Right cardiac atrium (tissue), 5 donors: ENCODE results near the gene ADGRB2. TPM values are rescaled to one million over a fixed set of nuclear protein-coding genes. Genes with fewer than 3 reads are reported as not detected.

ENCODE experiments used
- ATAC-seq, 2 donors: fragments of 200-7000 bp; cut with Tn5 transposase; one replicate each; pipeline versions ENCODE4 v1.8.0 to v1.9.1; 2020; ENCODE audit warnings: moderate library complexity in 2 of 2, mild to moderate bottlenecking in 1 of 2
- DNase-seq, 3 donors: peaks; one replicate each; pipeline ENCODE4 v3.0.0-alpha.2; 2020
- H3K27ac ChIP-seq: one replicate; pipeline ENCODE4 v1.5.1; 2013; ENCODE audit warnings: mild to moderate bottlenecking, low read length, control low read depth, moderate library complexity
- H3K27me3 ChIP-seq: one replicate; pipeline ENCODE4 v1.6.1; 2013; ENCODE audit not compliant: control insufficient read depth, insufficient read depth
- H3K4me1 ChIP-seq: one replicate; pipeline ENCODE4 v1.6.1; 2013; ENCODE audit warnings: low read length; ENCODE audit not compliant: control insufficient read depth, insufficient read depth
- H3K4me3 ChIP-seq: one replicate; pipeline ENCODE4 v1.5.1; 2013; ENCODE audit warnings: low read length, control low read depth
- H3K9me3 ChIP-seq: one replicate; pipeline ENCODE4 v1.6.1; 2013; ENCODE audit warnings: low read length; ENCODE audit not compliant: control insufficient read depth
- WGBS: extraction: QIAGEN DNeasy Blood & Tissue Kit; methylation state at CpG from one replicate; pipeline ENCODE4 v1.1.7; 2013; 5-methylcytosine and 5-hydroxymethylcytosine counted together
- intact Hi-C, 4 donors: fragments of 100-400 bp; cut with DNase I; formaldehyde crosslinking; loops; one replicate each; pipeline versions ENCODE4 v1.11.0 to v1.14.0; 2022 to 2023
- polyA plus RNA-seq: library from polyadenylated mRNA; stranded (reverse); fragments of 200-250 nt; gene quantifications from one replicate; pipeline ENCODE4 v1.2.3, GENCODE V29; 2013
- total RNA-seq, 4 donors: library from RNA; stranded (reverse); fragmentation: NEBNext Ultra II Directional; extraction: Animal tissue kit (Norgen Biotek cat#: 25700); gene quantifications; one replicate each; pipeline ENCODE4 v1.2.1, GENCODE V29; 2021
- donor health status: healthy with polysubstance abuse.
- donor health status: DM: no; HTN: yes; CAD: no.
- donor health status: DM: no; HTN: no; CAD: no.
- donor health status: DM: no; HTN: yes; CAD: no; lungs with severe emphysema.
- donor health status: DM: yes; HTN: yes; CAD: no.

ADGRB2 gene
- total and polyA plus RNA-seq, 5 donors: 11.8 to 18.2 (median 13.8) TPM

DNA sequence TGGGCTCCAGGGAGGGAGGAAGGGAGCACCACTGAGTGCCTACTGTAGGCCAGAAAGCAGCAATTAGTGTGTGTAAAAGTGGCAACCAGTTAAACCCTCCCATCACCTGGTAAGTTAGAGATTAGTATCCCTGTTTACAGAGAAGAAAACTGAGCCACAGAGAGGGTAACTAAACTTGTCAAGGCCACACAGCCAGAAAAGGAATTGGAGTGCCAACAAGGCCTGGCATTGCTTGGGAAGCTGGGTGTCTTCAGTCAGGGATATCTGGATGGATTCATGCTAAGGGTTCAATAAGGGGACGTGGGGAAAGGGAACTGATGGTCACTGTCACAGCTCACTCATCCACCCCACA lies 23.6 kb upstream of the ADGRB2 start:
- intact Hi-C loops: loop anchor here in 3 of 4 donors (2.0 to 10.0 kb wide), 5 partner anchors 73 to 223 kb away; no protein-coding TSS in a partner anchor
- Histone ChIP-seq H3K9me3 (no peaks in the 10 kb centered on the region), H3K4me3 (no peak overlapping the region), H3K27ac (no peak overlapping the region), H3K27me3 (no peaks in the 10 kb centered on the region), H3K4me1 (no peaks in the 10 kb centered on the region)
- ATAC-seq: no peak
- WGBS: 33% methylated on average over 1 of the region's 1 CpG
- DNase-seq: no peak

GRCh38 chr1:31787261-31787660 lies 23.1 kb upstream of the ADGRB2 start:
- Histone ChIP-seq H3K9me3 (no peaks in the 10 kb centered on the region), H3K4me3 (no peak overlapping the region), H3K27me3 (no peaks in the 10 kb centered on the region), H3K4me1 (peaks cover 4% of the 10 kb centered on the region), H3K27ac (no peak overlapping the region)
- ATAC-seq: no peak
- 83% methylated on average over 3 of the region's 3 CpGs for WGBS
- no peak for DNase-seq
- intact Hi-C loops: loop anchor here in 3 of 4 donors (5.0 to 10.0 kb wide), 4 partner anchors 72 to 222 kb away; no protein-coding TSS in a partner anchor

GRCh38 chr1:31786366-31787060 lies 22.4 kb upstream of the ADGRB2 start:
- 89% methylated on average over 16 of the region's 16 CpGs for WGBS
- ATAC-seq (no peak), DNase-seq (no peak)
- Histone ChIP-seq H3K9me3 (no peaks in the 10 kb centered on the region), H3K4me3 (no peak overlapping the region), H3K27me3 (no peaks in the 10 kb centered on the region), H3K4me1 (peaks cover 4% of the 10 kb centered on the region), H3K27ac (no peak overlapping the region)
- intact Hi-C loops: loop anchor here in 3 of 4 donors (5.0 to 10.0 kb wide), 4 partner anchors 72 to 222 kb away; no protein-coding TSS in a partner anchor

GRCh38 chr1:31785947-31786290 lies 21.8 kb upstream of the ADGRB2 start:
- H3K27ac ChIP-seq: no peak overlapping the region
- intact Hi-C loops: loop anchor here in 3 of 4 donors (5.0 to 10.0 kb wide), 4 partner anchors 71 to 221 kb away; no protein-coding TSS in a partner anchor
- 80% methylated on average over 3 of the region's 3 CpGs for WGBS

DNA sequence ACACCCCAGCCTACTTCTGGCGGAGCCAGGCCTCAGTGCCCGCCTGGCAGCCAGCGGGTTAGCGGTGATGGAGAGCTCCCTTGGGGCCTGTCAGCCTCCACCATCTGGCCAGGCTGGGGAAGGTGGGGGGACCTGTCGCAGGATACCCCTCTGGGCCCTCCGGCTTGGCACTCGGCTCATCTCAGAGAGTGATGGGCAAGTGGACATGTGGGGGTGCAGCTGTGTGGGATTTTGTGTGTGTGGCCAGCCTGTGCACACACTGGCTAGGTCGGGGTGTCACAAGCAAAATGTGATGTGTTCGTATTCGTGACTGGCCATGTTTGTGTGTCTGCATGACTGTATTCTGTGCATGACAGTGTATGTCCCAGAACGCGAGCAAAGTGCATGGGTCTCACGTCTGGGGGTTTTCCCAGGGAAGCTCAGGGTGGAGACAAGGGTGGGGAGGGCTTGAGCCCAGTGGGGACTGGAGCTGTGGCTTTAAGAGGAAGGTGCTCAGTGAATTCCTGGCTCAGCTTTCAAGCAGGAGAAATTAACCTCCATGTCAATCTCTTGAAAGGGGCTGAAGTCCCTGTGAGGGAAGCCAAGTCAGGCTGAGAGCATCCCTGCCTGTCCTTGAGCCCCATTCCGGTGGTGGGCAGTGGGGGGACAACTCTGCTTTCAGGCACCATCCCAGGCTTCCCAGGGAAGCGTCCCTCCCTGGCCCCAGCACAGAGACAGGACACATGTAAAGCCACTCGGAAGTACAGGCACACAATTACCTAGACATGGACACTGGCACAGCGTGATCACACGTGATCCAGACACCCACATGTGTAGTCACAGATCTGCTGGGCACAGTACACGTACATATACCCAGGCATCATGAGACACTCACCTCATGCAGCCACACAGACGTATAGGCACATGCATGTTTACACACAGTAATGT lies 21.1 kb upstream of the ADGRB2 start:
- Histone ChIP-seq H3K4me1 (peaks cover 4% of the 10 kb centered on the region), H3K4me3 (no peak overlapping the region), H3K27me3 (no peaks in the 10 kb centered on the region), H3K9me3 (no peaks in the 10 kb centered on the region), H3K27ac (no peak overlapping the region)
- DNase-seq: no peak
- WGBS: 78% methylated on average over 20 of the region's 20 CpGs
- intact Hi-C loops: loop anchor here in 3 of 4 donors (5.0 to 10.0 kb wide), 4 partner anchors 70 to 220 kb away; no protein-coding TSS in a partner anchor
- no peak for ATAC-seq

More at GRCh38 chr1:31785947-31786290, 21.8 kb upstream of the ADGRB2 start:
- peaks cover 4% of the 10 kb centered on the region for H3K4me1 ChIP-seq
- DNase-seq (no peak), ATAC-seq (no peak)
- no peaks in the 10 kb centered on the region for H3K9me3 ChIP-seq
- no peaks in the 10 kb centered on the region for H3K27me3 ChIP-seq
- H3K4me3 ChIP-seq: no peak overlapping the region

- ATAC-seq (no peak), DNase-seq (no peak)
- Histone ChIP-seq H3K4me1 (peaks cover 4% of the 10 kb centered on the region), H3K27ac (no peak overlapping the region), H3K4me3 (no peak overlapping the region), H3K9me3 (no peaks in the 10 kb centered on the region), H3K27me3 (no peaks in the 10 kb centered on the region)
- 79% methylated on average over 4 of the region's 4 CpGs for WGBS
- intact Hi-C loops: loop anchor here in 3 of 4 donors (5.0 to 10.0 kb wide), 4 partner anchors 70 to 220 kb away; no protein-coding TSS in a partner anchor
Measured at GRCh38 chr1:31784356-31785019, 20.3 kb upstream of the ADGRB2 start.

DNA sequence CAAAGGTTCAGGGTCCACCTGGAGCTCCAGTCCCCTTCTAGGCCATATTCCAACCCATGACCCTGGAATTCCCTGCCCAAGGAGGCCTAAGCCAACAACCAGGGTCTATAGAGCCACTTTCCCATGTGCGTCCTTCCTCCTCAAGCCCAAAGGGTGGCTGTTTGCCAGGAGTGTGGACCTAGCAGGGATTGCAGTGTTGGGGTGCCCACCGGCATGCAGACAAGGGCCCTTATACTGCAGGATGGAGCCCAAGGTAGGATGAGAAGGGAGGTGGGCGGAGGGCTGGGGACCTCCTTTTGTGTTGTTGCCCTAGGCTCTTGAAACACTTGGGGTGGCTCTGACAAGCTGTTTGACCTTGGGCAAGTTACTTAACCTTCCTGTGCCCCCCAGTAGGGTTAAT lies 19.7 kb upstream of the ADGRB2 start:
- H3K27me3 ChIP-seq: no peaks in the 10 kb centered on the region
- DNase-seq: no peak
- 97% methylated on average over 3 of the region's 3 CpGs for WGBS
- H3K4me1 ChIP-seq: peaks cover 4% of the 10 kb centered on the region
- H3K4me3 ChIP-seq: no peak overlapping the region
- no peaks in the 10 kb centered on the region for H3K9me3 ChIP-seq
- no peak for ATAC-seq
- H3K27ac ChIP-seq: no peak overlapping the region
- intact Hi-C loops: loop anchor here in 2 of 4 donors (10.0 kb wide), 3 partner anchors 69 to 219 kb away; no protein-coding TSS in a partner anchor

DNA sequence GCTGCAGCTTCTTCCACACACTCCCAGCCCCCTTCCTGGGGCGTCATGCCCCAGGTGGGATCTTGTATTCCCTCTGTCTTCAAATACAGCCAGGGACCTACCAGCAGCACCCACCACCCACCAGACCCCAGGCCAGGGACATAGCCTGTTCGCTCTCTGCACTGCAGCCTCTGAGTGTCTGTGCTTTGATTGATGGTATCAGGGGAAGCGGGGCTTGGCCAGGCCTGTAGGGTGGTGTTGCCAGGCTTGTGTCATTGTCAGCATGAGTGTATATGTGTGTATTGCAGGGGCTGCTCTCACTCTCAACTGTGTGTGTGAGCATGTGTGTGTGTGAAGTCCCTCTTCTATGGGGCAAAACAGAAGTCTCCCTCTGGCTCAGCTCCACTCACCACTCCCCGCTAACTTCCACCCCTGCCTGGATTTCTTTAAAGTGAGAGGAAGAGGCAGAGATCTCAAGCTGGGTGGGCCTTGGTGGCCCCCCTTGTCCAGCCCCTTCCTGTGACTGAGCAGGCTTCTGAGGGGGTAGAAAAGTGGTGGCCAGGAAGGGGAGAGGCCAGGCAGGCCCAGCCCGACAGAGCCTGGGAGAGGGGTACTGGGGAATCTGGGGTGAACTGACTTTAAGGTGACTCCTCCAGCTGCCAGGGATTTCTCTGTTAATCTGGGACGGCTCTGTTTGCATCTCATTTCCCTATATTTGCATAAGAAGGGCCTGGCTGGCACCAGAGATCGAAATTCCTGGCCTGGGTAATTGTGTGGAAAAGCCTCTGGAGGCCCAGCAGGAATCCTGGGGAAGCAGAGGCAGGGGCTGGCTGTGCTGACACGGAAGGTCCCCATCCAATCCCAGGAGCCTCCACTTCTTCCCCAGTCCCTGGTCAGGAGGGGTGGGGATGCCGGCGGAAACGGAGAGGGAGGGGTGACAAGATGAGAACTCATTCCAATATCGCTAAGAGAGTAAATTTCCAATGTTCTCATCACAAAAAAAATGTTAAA lies 18.6 kb upstream of the ADGRB2 start:
- ATAC-seq: peak; percentile 9 to 48
- intact Hi-C loops: loop anchor here in 2 of 4 donors (10.0 kb wide), 3 partner anchors 68 to 218 kb away; no protein-coding TSS in a partner anchor
- 40% methylated on average over 12 of the region's 12 CpGs for WGBS
- Histone ChIP-seq H3K4me3 (no peak overlapping the region), H3K9me3 (no peaks in the 10 kb centered on the region), H3K27ac (no peak overlapping the region), H3K27me3 (no peaks in the 10 kb centered on the region), H3K4me1 (peaks cover 4% of the 10 kb centered on the region)
- DNase-seq: peak in 1 of 3 donors; percentile 55

DNA sequence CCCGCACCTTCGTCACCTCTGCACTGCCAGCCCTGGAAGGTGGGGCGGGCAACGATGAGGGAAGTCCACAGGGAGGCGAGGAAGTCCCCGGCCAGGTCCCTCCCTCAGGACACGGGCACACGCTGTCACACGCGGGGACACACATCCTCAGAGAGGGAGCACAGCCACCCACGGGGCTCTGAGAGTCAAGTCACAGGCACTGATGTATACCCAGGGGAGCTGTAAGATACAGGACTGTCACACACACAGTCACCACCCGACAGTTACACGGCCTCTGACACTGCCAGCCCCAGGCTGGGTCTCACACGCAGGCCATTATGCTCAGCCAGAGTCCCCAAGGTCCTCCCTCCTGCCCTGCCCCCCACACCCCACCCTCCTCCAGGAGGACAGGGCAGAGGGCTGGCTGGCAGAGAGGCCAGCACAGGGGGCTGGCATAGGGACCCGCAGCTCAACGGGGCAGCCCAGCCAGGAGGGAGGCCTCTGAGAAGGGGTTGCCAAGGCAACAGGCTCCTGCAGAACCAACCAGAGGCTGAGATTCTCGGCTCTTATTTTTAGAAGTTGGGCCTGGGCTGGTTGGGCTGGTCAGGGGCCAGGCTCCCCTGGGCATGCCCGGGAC lies 17.7 kb upstream of the ADGRB2 start:
- Histone ChIP-seq H3K4me3 (no peak overlapping the region), H3K27me3 (no peaks in the 10 kb centered on the region), H3K4me1 (peaks cover 4% of the 10 kb centered on the region), H3K27ac (no peak overlapping the region), H3K9me3 (no peaks in the 10 kb centered on the region)
- 33% methylated on average over 18 of the region's 18 CpGs for WGBS
- DNase-seq (peak in 1 of 3 donors; percentile 57), ATAC-seq (peak; percentile 19 to 44)
- intact Hi-C loops: loop anchor here in 2 of 4 donors (10.0 kb wide), 3 partner anchors 67 to 217 kb away; no protein-coding TSS in a partner anchor
